ENCODE results near the gene LHPP. TPM values are rescaled to one million over a fixed set of nuclear protein-coding genes. Genes with fewer than 3 reads are reported as not detected.

The LHPP gene
- total and polyA plus RNA-seq, 10 of the 15 experiments (the other 5 are each of a cell fraction or from before 2014, with no cell fraction given), result 0.79 to 9.8 (median 6.7) TPM

GRCh38 chr10:124545351-124546054 lies 83.9 kb downstream of the LHPP start (continued):
- TF ChIP-seq JUND (IDR thresholded peaks at IDR 0.05; ENCODE audit: low read depth, low read length), result no peak
- no peak for TF ChIP-seq KLF5 (IDR thresholded peaks at IDR 0.05; ENCODE audit: partially characterized antibody)
- no peak for TF ChIP-seq ATF2 (IDR thresholded peaks at IDR 0.05; ENCODE audit: low read length)
- TF ChIP-seq CHD4 (IDR thresholded peaks at IDR 0.05), result no peak

DNA sequence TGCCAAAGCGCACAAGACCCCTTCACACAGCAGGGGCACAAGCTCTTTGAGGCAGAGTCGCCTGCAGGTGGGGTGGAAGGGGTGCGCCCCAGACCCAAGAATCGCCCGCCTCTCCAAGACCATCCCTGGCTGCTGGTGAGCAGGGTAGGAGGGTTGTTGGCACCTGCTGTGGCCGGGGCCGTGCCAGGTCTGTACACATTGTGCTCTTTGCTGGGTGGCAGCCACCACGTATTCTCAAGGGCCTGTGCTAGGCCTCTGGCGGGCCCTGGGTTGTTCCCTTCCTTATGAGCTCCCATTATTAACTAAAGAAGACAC lies 84.4 kb downstream of the LHPP start:
- in situ Hi-C loops (cut with MboI), result no loop called here
- TF ChIP-seq, protein P1, sequence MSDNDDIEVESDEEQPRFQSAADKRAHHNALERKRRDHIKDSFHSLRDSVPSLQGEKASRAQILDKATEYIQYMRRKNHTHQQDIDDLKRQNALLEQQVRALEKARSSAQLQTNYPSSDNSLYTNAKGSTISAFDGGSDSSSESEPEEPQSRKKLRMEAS (IDR thresholded peaks at IDR 0.05; ENCODE audit: low read depth, low read length), result no peak
- TF ChIP-seq CBX5 (IDR thresholded peaks at IDR 0.05; ENCODE audit: low read depth), result no peak
- TF ChIP-seq GABPA (IDR thresholded peaks at IDR 0.05; ENCODE audit: low read depth), result no peak
- TF ChIP-seq SMARCA5 (IDR thresholded peaks at IDR 0.05), result no peak
- TF ChIP-seq MYC (IDR thresholded peaks at IDR 0.05; ENCODE audit: insufficient read depth, insufficient read length, insufficient replicate concordance, low read length, severe bottlenecking), result no peak
- no peak for TF ChIP-seq NFIC (IDR thresholded peaks at IDR 0.05; ENCODE audit: low read depth, low read length)
- TF ChIP-seq, protein P2, sequence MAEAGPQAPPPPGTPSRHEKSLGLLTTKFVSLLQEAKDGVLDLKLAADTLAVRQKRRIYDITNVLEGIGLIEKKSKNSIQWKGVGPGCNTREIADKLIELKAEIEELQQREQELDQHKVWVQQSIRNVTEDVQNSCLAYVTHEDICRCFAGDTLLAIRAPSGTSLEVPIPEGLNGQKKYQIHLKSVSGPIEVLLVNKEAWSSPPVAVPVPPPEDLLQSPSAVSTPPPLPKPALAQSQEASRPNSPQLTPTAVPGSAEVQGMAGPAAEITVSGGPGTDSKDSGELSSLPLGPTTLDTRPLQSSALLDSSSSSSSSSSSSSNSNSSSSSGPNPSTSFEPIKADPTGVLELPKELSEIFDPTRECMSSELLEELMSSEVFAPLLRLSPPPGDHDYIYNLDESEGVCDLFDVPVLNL (IDR thresholded peaks at IDR 0.05; ENCODE audit: low read depth, low read length), result no peak
- TF ChIP-seq, protein P3, sequence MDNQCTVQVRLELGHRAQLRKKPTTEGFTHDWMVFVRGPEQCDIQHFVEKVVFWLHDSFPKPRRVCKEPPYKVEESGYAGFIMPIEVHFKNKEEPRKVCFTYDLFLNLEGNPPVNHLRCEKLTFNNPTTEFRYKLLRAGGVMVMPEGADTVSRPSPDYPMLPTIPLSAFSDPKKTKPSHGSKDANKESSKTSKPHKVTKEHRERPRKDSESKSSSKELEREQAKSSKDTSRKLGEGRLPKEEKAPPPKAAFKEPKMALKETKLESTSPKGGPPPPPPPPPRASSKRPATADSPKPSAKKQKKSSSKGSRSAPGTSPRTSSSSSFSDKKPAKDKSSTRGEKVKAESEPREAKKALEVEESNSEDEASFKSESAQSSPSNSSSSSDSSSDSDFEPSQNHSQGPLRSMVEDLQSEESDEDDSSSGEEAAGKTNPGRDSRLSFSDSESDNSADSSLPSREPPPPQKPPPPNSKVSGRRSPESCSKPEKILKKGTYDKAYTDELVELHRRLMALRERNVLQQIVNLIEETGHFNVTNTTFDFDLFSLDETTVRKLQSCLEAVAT (IDR thresholded peaks at IDR 0.05), result no peak
- TF ChIP-seq, protein P4, sequence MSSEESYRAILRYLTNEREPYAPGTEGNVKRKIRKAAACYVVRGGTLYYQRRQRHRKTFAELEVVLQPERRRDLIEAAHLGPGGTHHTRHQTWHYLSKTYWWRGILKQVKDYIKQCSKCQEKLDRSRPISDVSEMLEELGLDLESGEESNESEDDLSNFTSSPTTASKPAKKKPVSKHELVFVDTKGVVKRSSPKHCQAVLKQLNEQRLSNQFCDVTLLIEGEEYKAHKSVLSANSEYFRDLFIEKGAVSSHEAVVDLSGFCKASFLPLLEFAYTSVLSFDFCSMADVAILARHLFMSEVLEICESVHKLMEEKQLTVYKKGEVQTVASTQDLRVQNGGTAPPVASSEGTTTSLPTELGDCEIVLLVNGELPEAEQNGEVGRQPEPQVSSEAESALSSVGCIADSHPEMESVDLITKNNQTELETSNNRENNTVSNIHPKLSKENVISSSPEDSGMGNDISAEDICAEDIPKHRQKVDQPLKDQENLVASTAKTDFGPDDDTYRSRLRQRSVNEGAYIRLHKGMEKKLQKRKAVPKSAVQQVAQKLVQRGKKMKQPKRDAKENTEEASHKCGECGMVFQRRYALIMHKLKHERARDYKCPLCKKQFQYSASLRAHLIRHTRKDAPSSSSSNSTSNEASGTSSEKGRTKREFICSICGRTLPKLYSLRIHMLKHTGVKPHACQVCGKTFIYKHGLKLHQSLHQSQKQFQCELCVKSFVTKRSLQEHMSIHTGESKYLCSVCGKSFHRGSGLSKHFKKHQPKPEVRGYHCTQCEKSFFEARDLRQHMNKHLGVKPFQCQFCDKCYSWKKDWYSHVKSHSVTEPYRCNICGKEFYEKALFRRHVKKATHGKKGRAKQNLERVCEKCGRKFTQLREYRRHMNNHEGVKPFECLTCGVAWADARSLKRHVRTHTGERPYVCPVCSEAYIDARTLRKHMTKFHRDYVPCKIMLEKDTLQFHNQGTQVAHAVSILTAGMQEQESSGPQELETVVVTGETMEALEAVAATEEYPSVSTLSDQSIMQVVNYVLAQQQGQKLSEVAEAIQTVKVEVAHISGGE (CRISPR knock-in tag; IDR thresholded peaks at IDR 0.05), result no peak
- no peak for TF ChIP-seq NR2F1 (conservative IDR thresholded peaks at IDR 0.05)
- TF ChIP-seq PML (IDR thresholded peaks at IDR 0.05; ENCODE audit: low read length), result no peak

More for the DNA sequence above, 84.4 kb downstream of the LHPP start:
- ChIA-PET SMC1A (ENCODE audit: uncharacterized antibody, unreplicated experiment) (interaction anchor here (1.2 to 2.0 kb wide), 3 partner anchors 141 to 200 kb away, joined by 3 to 12 read pairs (median 3); no protein-coding TSS in a partner anchor), RAD21 (ENCODE audit: unreplicated experiment) (interaction anchor here (1.2 kb wide), 1 partner anchor 195 kb away, joined by 7 read pairs; no protein-coding TSS in a partner anchor), CTCF (interaction anchor here (0.9 to 2.5 kb wide), 2 partner anchors 195 to 199 kb away, joined by 5 to 11 read pairs; no protein-coding TSS in a partner anchor), POLR2A (no interaction called here)
- peaks cover 3% of the 10 kb centered on the region for H3K4me1 ChIP-seq (ENCODE audit: control insufficient read depth, insufficient read depth, low read length)
- no peak for DNase-seq (ENCODE audit: low read depth, low spot score)
- WGBS (ENCODE audit: insufficient coverage, insufficient replicate concordance, low lambda C conversion rate, missing lambda C conversion rate), result 41% methylated on average over 8 of the region's 9 CpGs
- no peaks in the 10 kb centered on the region for H3K36me3 ChIP-seq (ENCODE audit: control insufficient read depth in 2 of 2, insufficient read depth in 2 of 2, low read length in 1 of 2)
- H2AFZ ChIP-seq (ENCODE audit: control insufficient read depth, low read depth, low read length), result no peak overlapping the region
- BruUV-seq (replicated peaks), result no TSS peak
- no peak overlapping the region for H3K9ac ChIP-seq (ENCODE audit: control insufficient read depth, insufficient read depth, low read length)
- H3K79me2 ChIP-seq (ENCODE audit: control insufficient read depth, insufficient read depth, low read length), result no peaks in the 10 kb centered on the region
- no peak for FAIRE-seq
- no peak overlapping the region for H3K4me3 ChIP-seq
- no peak overlapping the region for H3K4me2 ChIP-seq (ENCODE audit: control insufficient read depth, insufficient read depth)
- H4K20me1 ChIP-seq (ENCODE audit: control insufficient read depth, insufficient read depth), result no peaks in the 10 kb centered on the region
- H3K9me3 ChIP-seq (replicated peaks; ENCODE audit: control insufficient read depth, insufficient read depth, low read length), result no peaks in the 10 kb centered on the region
- H3K27ac ChIP-seq (ENCODE audit: control insufficient read depth, insufficient read depth), result no peak overlapping the region
- no peaks in the 10 kb centered on the region; a peak in 1 of 4 replicates for H3K27me3 ChIP-seq (replicated peaks in 1 of 2; ENCODE audit: control insufficient read depth in 2 of 2, insufficient read depth in 2 of 2, low read length in 1 of 2)
- intact Hi-C loops (cut with micrococcal nuclease; ENCODE audit: unreplicated experiment), result no loop called here
- no peak for ATAC-seq
